Measurements from ENCODE around the gene SARM1.

SARM1 gene

GRCh38 chr17:28327709-28328108 lies 43.8 kb upstream of the SARM1 start:
- no peak for TF ChIP-seq CTCF (IDR thresholded peaks at IDR 0.05)
- TF ChIP-seq ZFX (IDR thresholded peaks at IDR 0.05; ENCODE audit: borderline replicate concordance) = no peak
- peak overlapping the region; percentile 56; the same call in 1 of the 2 replicates for H3K27ac ChIP-seq

- TF ChIP-seq ZFX (IDR thresholded peaks at IDR 0.05; ENCODE audit: borderline replicate concordance) (no peak), CTCF (IDR thresholded peaks at IDR 0.05) (no peak)
- H3K27ac ChIP-seq = peak overlapping the region; percentile 56; the same call in 1 of the 2 replicates
These were observed 43.2 kb upstream of the SARM1 start for GRCh38 chr17:28328325-28328724.

- no peak overlapping the region for H3K27ac ChIP-seq
- TF ChIP-seq CTCF (IDR thresholded peaks at IDR 0.05) = no peak
- no peak for TF ChIP-seq ZFX (IDR thresholded peaks at IDR 0.05; ENCODE audit: borderline replicate concordance)
These were observed 40.8 kb upstream of the SARM1 start for GRCh38 chr17:28330671-28331070.

- TF ChIP-seq CTCF (IDR thresholded peaks at IDR 0.05) (no peak), ZFX (IDR thresholded peaks at IDR 0.05; ENCODE audit: borderline replicate concordance) (no peak)
- no peak overlapping the region for H3K27ac ChIP-seq
These were observed 39.5 kb upstream of the SARM1 start for GRCh38 chr17:28331891-28332420.

- no peak overlapping the region for H3K27ac ChIP-seq
- TF ChIP-seq ZFX (IDR thresholded peaks at IDR 0.05; ENCODE audit: borderline replicate concordance) (no peak), CTCF (IDR thresholded peaks at IDR 0.05) (no peak)
These were observed 38.3 kb upstream of the SARM1 start for GRCh38 chr17:28333083-28333746.

- H3K27ac ChIP-seq = no peak overlapping the region
- TF ChIP-seq ZFX (IDR thresholded peaks at IDR 0.05; ENCODE audit: borderline replicate concordance) (no peak), CTCF (IDR thresholded peaks at IDR 0.05) (no peak)
These were observed 37.3 kb upstream of the SARM1 start for GRCh38 chr17:28334171-28334570.

GRCh38 chr17:28334666-28335200 lies 36.8 kb upstream of the SARM1 start:
- H3K27ac ChIP-seq = peak overlapping the region; percentile 70
- TF ChIP-seq ZFX (IDR thresholded peaks at IDR 0.05; ENCODE audit: borderline replicate concordance) (no peak), CTCF (IDR thresholded peaks at IDR 0.05) (no peak)
